K562 (cell line): ENCODE results near the gene OR2B2. TPM values are rescaled to one million over a fixed set of nuclear protein-coding genes. Genes with fewer than 3 reads are reported as not detected.

Experiments used
- ATAC-seq: fragments of 200-7000 bp; cut with Tn5 transposase; 3 replicates; pipeline ENCODE4 v1.9.1; 2020; ENCODE audit warnings: moderate library complexity
- BruUV-seq: library from RNA; stranded (reverse); fragments of 400-500 nt; replicated peaks from 2 replicates; lab custom pipeline; 2021; lab: Mats Ljungman, UMichigan
- CTCF ChIA-PET: fragments of 300-600 bp; formaldehyde crosslinking; extraction: SDS; loops from one replicate; lab custom pipeline; 2021; ENCODE audit warnings: low intra/inter-chr PET ratio; lab: Yijun Ruan, JAX
- POLR2A ChIA-PET: fragments of 300-600, 350-650 bp; sonication (Branson Sonifier 250); formaldehyde crosslinking; extraction: SDS; loops from one replicate; lab custom pipeline; 2021; ENCODE audit warnings: antibody characterized with exemption, inconsistent platforms; lab: Yijun Ruan, JAX
- DNase-seq, 4 experiments: peaks; one replicate each; pipeline versions ENCODE4 v3.0.0 to v3.0.0-alpha.2; 2011 to 2018; ENCODE audit warnings: low spot score in 3 of 4, mixed read lengths in 3 of 4; ENCODE audit errors: extremely low read depth in 1 of 4
- FAIRE-seq: peaks from 2 replicates; lab custom pipeline; 2011; peaks lifted over from hg19 to GRCh38; lab: Jason Lieb, UNC
- H2AFZ ChIP-seq: 2 replicates; pipeline ENCODE4 v1.6.0; 2011; ENCODE audit warnings: low read depth, low read length, control low read depth, inconsistent platforms
- H3K27ac ChIP-seq: fragments of 200-600 bp; 3 replicates; pipeline ENCODE4 v1.8.0; 2011; ENCODE audit warnings: low read depth, mild to moderate bottlenecking, control low read depth, inconsistent platforms, low read length, moderate library complexity, mixed read lengths; ENCODE audit errors: extremely low read depth
- H3K27me3 ChIP-seq, 2 experiments: fragments of 300-600 bp in 1 of 2; 2 replicates in 1 of 2; 3 replicates in 1 of 2; pipeline versions ENCODE4 v1.6.0 to v1.8.0; 2011; ENCODE audit warnings: inconsistent platforms in 2 of 2, low read length in 2 of 2, mild to moderate bottlenecking in 1 of 2, mixed read lengths in 1 of 2, moderate library complexity in 1 of 2; ENCODE audit not compliant: control insufficient read depth in 2 of 2, insufficient read depth in 2 of 2
- H3K36me3 ChIP-seq: fragments of 300-600 bp; 3 replicates; pipeline ENCODE4 v1.8.0; 2011; ENCODE audit warnings: mild to moderate bottlenecking, low read length, inconsistent platforms; ENCODE audit not compliant: control insufficient read depth, insufficient read depth
- H3K4me1 ChIP-seq, 2 experiments: fragments of 200-600 bp in 1 of 2; replicated peaks in 1 of 2; 2 replicates in 1 of 2; 3 replicates in 1 of 2; pipeline versions ENCODE4 v1.5.1 to v1.8.0; 2011; ENCODE audit warnings: inconsistent platforms in 2 of 2, low read length in 2 of 2, mild to moderate bottlenecking in 1 of 2, mixed read lengths in 1 of 2, moderate library complexity in 1 of 2; ENCODE audit not compliant: control insufficient read depth in 2 of 2, insufficient read depth in 2 of 2
- H3K4me2 ChIP-seq: 2 replicates; pipeline ENCODE4 v1.6.1; 2011; ENCODE audit warnings: low read length, control low read depth, inconsistent platforms, mixed read lengths; ENCODE audit not compliant: insufficient read depth
- H3K4me3 ChIP-seq: fragments of 200-600 bp; sonication (generic), shearing (Covaris generic); 2 replicates; pipeline ENCODE4 v1.5.1; 2016; ENCODE audit warnings: control low read depth, inconsistent platforms
- H3K79me2 ChIP-seq: fragments of 200-600 bp; 3 replicates; pipeline ENCODE4 v1.8.0; 2011; ENCODE audit warnings: low read length, inconsistent platforms; ENCODE audit not compliant: control insufficient read depth, insufficient read depth
- H3K9ac ChIP-seq, 2 experiments: 2 replicates each; pipeline versions ENCODE4 v1.6.0 to v1.6.1; 2011; ENCODE audit warnings: low read depth in 2 of 2, low read length in 2 of 2, control low read depth in 1 of 2, inconsistent platforms in 1 of 2, mild to moderate bottlenecking in 1 of 2, mixed read lengths in 1 of 2; ENCODE audit not compliant: insufficient read depth in 1 of 2
- H3K9me1 ChIP-seq: one replicate; pipeline ENCODE4 v1.6.0; 2011; ENCODE audit warnings: inconsistent platforms, mild to moderate bottlenecking, low read length, moderate library complexity; ENCODE audit not compliant: control insufficient read depth, insufficient read depth
- H3K9me3 ChIP-seq: replicated peaks from 2 replicates; pipeline ENCODE4 v1.5.1; 2011; ENCODE audit warnings: low read depth, low read length, inconsistent platforms; ENCODE audit not compliant: control insufficient read depth, insufficient read depth
- H4K20me1 ChIP-seq: replicated peaks from 2 replicates; pipeline ENCODE4 v1.6.1; 2011; ENCODE audit warnings: low read length, inconsistent platforms, mixed read lengths; ENCODE audit not compliant: control insufficient read depth, insufficient read depth
- CHD1 ChIP-seq: fragments of 200-600 bp; sonication (generic); IDR thresholded peaks from one replicate; pipeline ENCODE4 v1.6.1; 2012; ENCODE audit warnings: mild to moderate bottlenecking, moderate library complexity, low read length, inconsistent platforms
- IFI16 ChIP-seq: fragments of 250-450 bp; sonication (Bioruptor Pico); IDR thresholded peaks from 2 replicates; pipeline ENCODE4 v2.1.2; 2022; ENCODE audit warnings: mild to moderate bottlenecking, inconsistent platforms
- POLR2G ChIP-seq: fragments of 200-400 bp; formaldehyde crosslinking; IDR thresholded peaks from 2 replicates; pipeline ENCODE4 v1.6.1; 2017; ENCODE audit warnings: low read depth, mild to moderate bottlenecking, antibody characterized with exemption, low read length, moderate library complexity
- PTRF ChIP-seq: fragments of 450-650 bp; IDR thresholded peaks from 2 replicates; pipeline ENCODE4 v1.6.1; 2016; ENCODE audit warnings: mild to moderate bottlenecking, missing genetic modification characterization, missing compliant biosample characterization
- RBFOX2 ChIP-seq: fragments of 200-400 bp; formaldehyde crosslinking; IDR thresholded peaks from 2 replicates; pipeline ENCODE4 v1.6.1; 2017; ENCODE audit warnings: low read depth, mild to moderate bottlenecking, low read length, moderate library complexity
- SOX6 ChIP-seq: fragments of 450-650 bp; IDR thresholded peaks from 2 replicates; pipeline ENCODE4 v1.6.1; 2014; ENCODE audit warnings: mild to moderate bottlenecking
- TCF7L2 ChIP-seq: fragments of 150-350 bp; IDR thresholded peaks from 2 replicates; pipeline ENCODE4 v1.6.1; 2016; ENCODE audit warnings: low read depth, mild to moderate bottlenecking, low read length, moderate library complexity
- THRAP3 ChIP-seq: fragments of 450-650 bp; IDR thresholded peaks from 2 replicates; pipeline ENCODE4 v1.6.1; 2016; ENCODE audit warnings: mild to moderate bottlenecking, inconsistent platforms, borderline replicate concordance
- XRCC4 ChIP-seq: IDR thresholded peaks from one replicate; pipeline ENCODE4 v1.6.1; 2011; ENCODE audit not compliant: insufficient read depth, insufficient read length; ENCODE audit errors: extremely low read depth
- ZNF12 ChIP-seq: sonication (generic); formaldehyde crosslinking; IDR thresholded peaks from 2 replicates; pipeline ENCODE4 v1.4.0; 2020; ENCODE audit warnings: mild to moderate bottlenecking, missing genetic modification reagents
- WGBS: fragments of 100-300 bp; shearing (Covaris generic); methylation state at CpG from one replicate; pipeline ENCODE4 v1.1.6; 2016; ENCODE audit warnings: low coverage, mixed read lengths; ENCODE audit not compliant: insufficient coverage; ENCODE audit errors: missing lambda C conversion rate; 5-methylcytosine and 5-hydroxymethylcytosine counted together
- in situ Hi-C: fragments of 300-500 bp; cut with MboI; formaldehyde crosslinking; loops from 4 replicates; pipeline ENCODE4 v1.15.0; 2018; ENCODE audit warnings: inconsistent platforms, mixed read lengths
- intact Hi-C: fragments of 100-400 bp; cut with micrococcal nuclease; formaldehyde crosslinking; loops from 2 replicates; pipeline ENCODE4 v1.14.2; 2022
- polyA plus RNA-seq, 8 experiments: library from polyadenylated mRNA; depleted of rRNA in 4 of 8; stranded (reverse) in 5 of 8; unstranded in 3 of 8; fragments of >200 nt; fragmentation: Nextera tagmentation in 2 of 8; fragmentation: Illumina TruSeq in 1 of 8; extraction: Ambion mirVana in 2 of 8; extraction: Trizol in 1 of 8; gene quantifications; 2 replicates each; pipeline versions ENCODE4 v1.2.1 to v1.2.3, GENCODE V29; 2011 to 2014; ENCODE audit warnings: inconsistent platforms in 1 of 8, missing spikeins in 1 of 8
- total RNA-seq, 7 experiments: library from RNA; depleted of rRNA in 6 of 7; stranded (reverse); fragments of >200 nt in 6 of 7; fragmentation: Illumina TruSeq in 2 of 7; extraction: Trizol in 2 of 7; gene quantifications; 2 replicates each; pipeline versions ENCODE4 v1.2.1 to v1.2.3, GENCODE V29; 2011 to 2021; ENCODE audit warnings: low replicate concordance in 1 of 7
- TF ChIP-seq, protein P1 (sequence below): fragments of 450-650 bp; formaldehyde crosslinking; IDR thresholded peaks from 2 replicates; pipeline ENCODE4 v1.4.0; 2020; ENCODE audit warnings: mild to moderate bottlenecking, moderate library complexity

OR2B2 gene
- total and polyA plus RNA-seq, 9 of the 15 experiments (the other 6 are each of a cell fraction or from before 2014, with no cell fraction given), result 0.24 TPM; not detected in 8

DNA sequence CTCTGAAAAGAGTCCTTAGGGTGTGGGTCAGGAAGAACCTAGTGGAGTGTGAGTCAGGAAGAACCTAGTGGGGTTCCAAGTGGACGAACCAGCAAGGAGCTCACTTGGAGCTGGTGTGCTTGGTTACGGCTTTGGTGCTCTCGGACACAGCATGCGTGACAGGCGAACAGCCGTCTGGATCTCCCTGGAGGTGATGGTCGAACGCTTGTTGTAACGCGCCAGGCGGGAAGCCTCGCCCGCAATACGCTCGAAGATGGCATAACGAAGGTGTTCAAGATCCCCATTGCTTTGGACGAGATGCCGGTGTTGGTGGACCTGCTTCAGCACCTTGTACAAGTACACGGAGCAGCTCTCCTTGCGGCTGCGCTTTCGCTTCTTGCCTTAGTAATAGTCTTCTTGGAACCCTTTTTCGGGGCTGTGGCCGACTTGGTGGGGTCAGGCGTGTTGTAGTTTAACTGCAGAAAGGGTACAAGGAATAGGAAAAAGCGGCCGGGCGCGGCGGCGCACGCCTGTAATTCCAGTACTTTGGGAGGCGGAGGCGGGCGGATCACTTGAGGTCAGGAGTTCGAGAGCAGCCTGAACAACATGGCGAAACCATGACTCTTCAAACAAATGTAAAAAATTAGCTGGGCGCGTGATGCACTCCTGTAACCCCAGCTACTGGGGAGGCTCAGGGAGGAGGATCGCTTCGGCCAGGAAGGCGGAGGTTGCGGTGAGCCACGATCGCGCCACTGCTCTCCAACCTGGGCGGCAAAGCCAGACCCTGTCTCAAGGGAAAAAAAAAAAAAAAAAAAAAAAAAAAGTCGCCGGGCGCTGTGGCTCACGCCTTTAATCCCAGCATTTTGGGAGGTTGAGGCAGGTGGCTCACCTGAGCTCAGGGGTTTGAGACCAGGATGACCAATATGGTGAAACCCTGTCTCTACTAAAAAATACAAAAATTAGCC lies 48.0 kb downstream of the OR2B2 start (continued):
- TF ChIP-seq POLR2G (peak; percentile 30; the same call in 1 of the 2 replicates), XRCC4 (no peak), PTRF (tag) (no peak), CHD1 (peak; percentile 18), ZNF12 (CRISPR knock-in tag) (no peak), THRAP3 (no peak), RBFOX2 (0 out of 2 replicates have a peak, but pooled peaks have one; percentile 39), TCF7L2 (no peak)

DNA sequence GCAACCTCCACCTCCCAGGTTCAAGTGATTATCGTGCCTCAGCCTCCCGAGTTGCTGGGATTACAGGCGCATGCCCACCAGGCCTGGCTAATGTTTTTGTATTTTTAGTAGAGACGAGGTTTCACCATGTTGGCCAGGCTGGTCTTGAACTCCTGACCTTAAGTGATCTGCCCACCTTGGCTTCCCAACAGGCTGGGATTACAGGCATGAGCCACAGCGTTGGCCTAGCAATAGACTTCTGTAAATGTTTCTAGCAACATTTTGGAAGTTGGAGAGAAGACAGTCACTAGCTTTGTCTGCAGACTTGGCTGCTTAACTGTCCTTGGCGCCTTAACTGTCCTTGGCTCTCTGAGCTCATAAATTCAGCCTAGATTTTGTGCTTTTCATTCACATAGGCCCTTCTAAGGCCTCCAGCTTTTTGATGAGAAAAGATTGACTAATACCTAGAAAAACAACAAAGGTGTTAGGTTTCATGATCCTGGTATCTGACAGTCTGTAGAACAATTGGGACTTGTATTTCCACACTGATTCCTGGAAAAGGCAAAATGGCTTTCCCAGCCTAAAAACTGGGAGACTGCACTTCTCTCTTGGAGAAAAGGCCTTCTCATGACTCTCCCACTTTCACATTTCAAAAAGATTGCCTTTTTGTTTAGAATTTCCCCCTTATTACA lies 49.7 kb downstream of the OR2B2 start:
- no peak for ATAC-seq
- no peaks in the 10 kb centered on the region for H4K20me1 ChIP-seq
- peak overlapping the region; percentile 43; the same call in 2 of the 3 replicates for H3K27ac ChIP-seq
- no peaks in the 10 kb centered on the region for H3K36me3 ChIP-seq
- H3K9me1 ChIP-seq, result no peaks in the 10 kb centered on the region
- peak overlapping the region in 1 of 2 experiments; percentile 74; a peak in 3 of 4 replicates for H3K9ac ChIP-seq
- ChIA-PET POLR2A (interaction anchor here (0.8 to 18.7 kb wide), 8 partner anchors 9 to 54 kb away, joined by 3 to 306 read pairs (median 14); a partner anchor contains a TSS), CTCF (no interaction called here)
- WGBS, result 50% methylated on average over 6 of the region's 6 CpGs
- H3K79me2 ChIP-seq, result peaks cover 37% of the 10 kb centered on the region
- intact Hi-C loops, result no loop called here
- H3K4me3 ChIP-seq, result no peak overlapping the region
- DNase-seq, result no peak
- 0 out of 2 replicates have a peak overlapping the region, but pooled peaks have one; percentile 32 for H3K4me2 ChIP-seq
- H3K4me1 ChIP-seq, result peaks cover 15 to 16% of the 10 kb centered on the region in 2 experiments; a peak in 4 of 5 replicates
- no peaks in the 10 kb centered on the region for H3K27me3 ChIP-seq
- in situ Hi-C loops, result no loop called here
- H2AFZ ChIP-seq, result no peak overlapping the region
- TF ChIP-seq, protein P1, sequence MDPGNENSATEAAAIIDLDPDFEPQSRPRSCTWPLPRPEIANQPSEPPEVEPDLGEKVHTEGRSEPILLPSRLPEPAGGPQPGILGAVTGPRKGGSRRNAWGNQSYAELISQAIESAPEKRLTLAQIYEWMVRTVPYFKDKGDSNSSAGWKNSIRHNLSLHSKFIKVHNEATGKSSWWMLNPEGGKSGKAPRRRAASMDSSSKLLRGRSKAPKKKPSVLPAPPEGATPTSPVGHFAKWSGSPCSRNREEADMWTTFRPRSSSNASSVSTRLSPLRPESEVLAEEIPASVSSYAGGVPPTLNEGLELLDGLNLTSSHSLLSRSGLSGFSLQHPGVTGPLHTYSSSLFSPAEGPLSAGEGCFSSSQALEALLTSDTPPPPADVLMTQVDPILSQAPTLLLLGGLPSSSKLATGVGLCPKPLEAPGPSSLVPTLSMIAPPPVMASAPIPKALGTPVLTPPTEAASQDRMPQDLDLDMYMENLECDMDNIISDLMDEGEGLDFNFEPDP, result no peak
- TF ChIP-seq IFI16 (no peak), SOX6 (peak; percentile 46; the same call in 1 of the 2 replicates)
- no peaks in the 10 kb centered on the region for H3K9me3 ChIP-seq
- no TSS peak for BruUV-seq
- FAIRE-seq, result no peak
